ENCODE results near the gene CACNB3. TPM values are rescaled to one million over a fixed set of nuclear protein-coding genes. Genes with fewer than 3 reads are reported as not detected.

CACNB3 gene
- total and polyA plus RNA-seq, 2 of the 13 experiments (the other 11 are each of a cell fraction or from before 2014, with no cell fraction given), result 0.29 to 0.54 TPM

DNA sequence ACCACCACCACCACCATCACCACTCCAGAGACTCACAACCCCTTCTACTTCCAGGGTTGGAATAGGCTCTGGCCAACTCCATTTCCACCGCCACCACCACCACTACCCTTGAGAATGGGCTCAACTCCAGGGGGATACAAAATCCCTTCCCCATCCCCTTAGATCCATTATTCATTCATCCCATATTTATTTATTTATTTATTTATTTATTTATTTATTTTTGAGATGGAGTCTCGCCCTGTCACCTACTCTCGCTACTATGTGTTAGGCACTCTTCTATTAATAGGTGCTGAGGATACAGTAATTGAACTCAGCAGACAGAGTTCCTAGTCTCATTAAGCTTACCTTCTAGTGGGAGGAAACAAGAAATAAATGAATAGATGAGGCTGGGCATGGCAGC is 24.6 kb upstream of the CACNB3 start:
- no peak for FAIRE-seq

More for the DNA sequence above, 24.6 kb upstream of the CACNB3 start:
- H4K20me1 ChIP-seq (ENCODE audit: insufficient read depth, low read length), result no peaks in the 10 kb centered on the region
- ChIA-PET POLR2A (no interaction called here), CTCF (ENCODE audit: low intra/inter-chr PET ratio, low total read pairs) (interaction anchor here (1.2 to 3.6 kb wide), 2 partner anchors 38 to 40 kb away, joined by 3 to 41 read pairs; no protein-coding TSS in a partner anchor)
- no TSS peak for BruUV-seq (replicated peaks)
- H3K9me3 ChIP-seq (ENCODE audit: low read length), result no peaks in the 10 kb centered on the region
- no peak for DNase-seq (ENCODE audit: low spot score)
- no peak overlapping the region for H3K9ac ChIP-seq (ENCODE audit: insufficient read depth, low read depth, low read length)
- H3K4me1 ChIP-seq (ENCODE audit: insufficient read depth, low read length), result peaks cover 30% of the 10 kb centered on the region
- intact Hi-C loops (cut with micrococcal nuclease; ENCODE audit: unreplicated experiment), result no loop called here
- H3K27ac ChIP-seq (ENCODE audit: extremely low read length, insufficient read depth, low read length), result no peak overlapping the region
- H3K4me3 ChIP-seq (replicated peaks in 1 of 3; ENCODE audit: insufficient read depth in 1 of 3, low read depth in 2 of 3, low read length in 3 of 3), result no peak overlapping the region
- TF ChIP-seq CREM (IDR thresholded peaks at IDR 0.05) (no peak), CREM (CRISPR knock-in tag; IDR thresholded peaks at IDR 0.05) (no peak), ZNF775 (CRISPR knock-in tag; IDR thresholded peaks at IDR 0.05; ENCODE audit: borderline replicate concordance) (no peak), ISL2 (CRISPR knock-in tag; IDR thresholded peaks at IDR 0.05) (no peak), TBX3 (IDR thresholded peaks at IDR 0.05; ENCODE audit: borderline replicate concordance) (no peak), HMG20A (CRISPR knock-in tag; IDR thresholded peaks at IDR 0.05; ENCODE audit: borderline replicate concordance) (no peak), ETV6 (CRISPR knock-in tag; conservative IDR thresholded peaks at IDR 0.05) (no peak), ZNF432 (CRISPR knock-in tag; IDR thresholded peaks at IDR 0.05; ENCODE audit: borderline replicate concordance) (no peak), ZNF275 (CRISPR knock-in tag; IDR thresholded peaks at IDR 0.05; ENCODE audit: borderline replicate concordance) (no peak), ZSCAN29 (CRISPR knock-in tag; conservative IDR thresholded peaks at IDR 0.05) (no peak), NFYC (CRISPR knock-in tag; IDR thresholded peaks at IDR 0.05) (no peak), HMGA1 (CRISPR knock-in tag; conservative IDR thresholded peaks at IDR 0.05) (no peak)
- TF ChIP-seq, protein P1, sequence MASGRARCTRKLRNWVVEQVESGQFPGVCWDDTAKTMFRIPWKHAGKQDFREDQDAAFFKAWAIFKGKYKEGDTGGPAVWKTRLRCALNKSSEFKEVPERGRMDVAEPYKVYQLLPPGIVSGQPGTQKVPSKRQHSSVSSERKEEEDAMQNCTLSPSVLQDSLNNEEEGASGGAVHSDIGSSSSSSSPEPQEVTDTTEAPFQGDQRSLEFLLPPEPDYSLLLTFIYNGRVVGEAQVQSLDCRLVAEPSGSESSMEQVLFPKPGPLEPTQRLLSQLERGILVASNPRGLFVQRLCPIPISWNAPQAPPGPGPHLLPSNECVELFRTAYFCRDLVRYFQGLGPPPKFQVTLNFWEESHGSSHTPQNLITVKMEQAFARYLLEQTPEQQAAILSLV (CRISPR knock-in tag; IDR thresholded peaks at IDR 0.05; ENCODE audit: borderline replicate concordance), result no peak
- 93% methylated on average over 3 of the region's 3 CpGs for WGBS (ENCODE audit: low lambda C conversion rate)
- H3K36me3 ChIP-seq (replicated peaks in 1 of 2; ENCODE audit: control insufficient read depth in 1 of 2, insufficient read depth in 2 of 2, low read length in 2 of 2), result no peaks in the 10 kb centered on the region
- no peaks in the 10 kb centered on the region for H3K27me3 ChIP-seq (ENCODE audit: control insufficient read depth in 1 of 2, insufficient read depth in 2 of 2, low read length in 2 of 2)
- H3K4me2 ChIP-seq (ENCODE audit: low read depth, low read length), result no peak overlapping the region
- no peaks in the 10 kb centered on the region for H3K79me2 ChIP-seq (ENCODE audit: insufficient read depth, low read length)
- H2AFZ ChIP-seq (ENCODE audit: low read length), result no peak overlapping the region
- no peak for ATAC-seq
- in situ Hi-C loops (cut with HindIII; ENCODE audit: extremely low pct_ligation_motif_present, low pct_unique_long_range_greater_than_20kb), result no loop called here
